ENCODE measurements around the gene RSPO3.

DNA sequence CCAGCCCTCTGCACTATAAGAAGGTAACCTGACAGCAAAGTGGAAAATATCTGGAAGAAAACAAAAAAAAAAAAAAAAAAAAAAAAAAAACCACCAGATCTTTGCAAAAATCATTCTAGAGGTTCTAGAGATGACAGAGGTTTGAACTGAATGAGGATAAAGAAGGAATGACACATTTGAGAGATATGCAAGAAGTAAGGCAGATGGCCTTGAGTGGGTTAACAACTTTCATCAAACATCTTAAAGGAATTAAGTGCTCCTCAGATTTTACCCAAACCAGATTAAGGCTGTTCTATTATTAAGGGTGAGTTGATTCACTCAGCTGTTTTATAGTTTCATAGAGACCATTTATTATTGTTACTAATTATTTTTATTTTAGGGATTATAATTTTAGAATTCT lies 62.0 kb downstream of the RSPO3 start:
- TF ChIP-seq, protein P1, sequence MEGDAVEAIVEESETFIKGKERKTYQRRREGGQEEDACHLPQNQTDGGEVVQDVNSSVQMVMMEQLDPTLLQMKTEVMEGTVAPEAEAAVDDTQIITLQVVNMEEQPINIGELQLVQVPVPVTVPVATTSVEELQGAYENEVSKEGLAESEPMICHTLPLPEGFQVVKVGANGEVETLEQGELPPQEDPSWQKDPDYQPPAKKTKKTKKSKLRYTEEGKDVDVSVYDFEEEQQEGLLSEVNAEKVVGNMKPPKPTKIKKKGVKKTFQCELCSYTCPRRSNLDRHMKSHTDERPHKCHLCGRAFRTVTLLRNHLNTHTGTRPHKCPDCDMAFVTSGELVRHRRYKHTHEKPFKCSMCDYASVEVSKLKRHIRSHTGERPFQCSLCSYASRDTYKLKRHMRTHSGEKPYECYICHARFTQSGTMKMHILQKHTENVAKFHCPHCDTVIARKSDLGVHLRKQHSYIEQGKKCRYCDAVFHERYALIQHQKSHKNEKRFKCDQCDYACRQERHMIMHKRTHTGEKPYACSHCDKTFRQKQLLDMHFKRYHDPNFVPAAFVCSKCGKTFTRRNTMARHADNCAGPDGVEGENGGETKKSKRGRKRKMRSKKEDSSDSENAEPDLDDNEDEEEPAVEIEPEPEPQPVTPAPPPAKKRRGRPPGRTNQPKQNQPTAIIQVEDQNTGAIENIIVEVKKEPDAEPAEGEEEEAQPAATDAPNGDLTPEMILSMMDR (IDR thresholded peaks at IDR 0.05) = no peak
- no peak for TF ChIP-seq POLR2A (IDR thresholded peaks at IDR 0.05)

Measured in lower leg skin (tissue), 3 donors.